Endothelial cell of umbilical vein (primary cell): Measurements from ENCODE around the gene RPP30. TPM values are rescaled to one million over a fixed set of nuclear protein-coding genes. Genes with fewer than 3 reads are reported as not detected.

Experiments
- BruUV-seq: library from RNA; stranded (reverse); fragments of 400-500 nt; replicated peaks from 2 replicates; lab custom pipeline; 2021; lab: Mats Ljungman, UMichigan
- CTCF ChIA-PET: fragments of 300-600, 350-600 bp; sonication (Branson Sonifier 250); formaldehyde crosslinking; loops from one replicate; lab custom pipeline; 2021; ENCODE audit warnings: antibody characterized with exemption, inconsistent platforms; lab: Charles Lee
- POLR2A ChIA-PET: fragments of 300-600, 350-600 bp; sonication (Branson Sonifier 250); formaldehyde crosslinking; loops from one replicate; lab custom pipeline; 2021; ENCODE audit warnings: antibody characterized with exemption, inconsistent platforms; lab: Charles Lee
- DNase-seq: peaks from one replicate; pipeline ENCODE4 v3.0.0-alpha.2; 2011; ENCODE audit warnings: low read depth, low spot score
- FAIRE-seq: peaks from 2 replicates; lab custom pipeline; 2011; peaks lifted over from hg19 to GRCh38; lab: Jason Lieb, UNC
- H2AFZ ChIP-seq: 2 replicates; pipeline ENCODE4 v1.6.0; 2012; ENCODE audit warnings: low read depth, low read length, control low read depth, inconsistent platforms
- H3K27ac ChIP-seq: 2 replicates; pipeline ENCODE4 v1.5.1; 2011; ENCODE audit warnings: low read depth, mild to moderate bottlenecking, control low read depth, low read length, moderate library complexity; ENCODE audit not compliant: insufficient read depth
- H3K27me3 ChIP-seq, 2 experiments: 2 replicates each; pipeline versions ENCODE4 v1.6.0 to v1.6.1; 2011; ENCODE audit warnings: low read length in 2 of 2, mixed read lengths in 1 of 2; ENCODE audit not compliant: control insufficient read depth in 2 of 2, insufficient read depth in 2 of 2
- H3K36me3 ChIP-seq, 2 experiments: 2 replicates in 1 of 2; 3 replicates in 1 of 2; pipeline ENCODE4 v1.5.1; 2011; ENCODE audit warnings: low read length in 2 of 2, mild to moderate bottlenecking in 1 of 2, moderate library complexity in 1 of 2; ENCODE audit not compliant: control insufficient read depth in 2 of 2, insufficient read depth in 2 of 2; ENCODE audit errors: extremely low read depth in 1 of 2
- H3K4me1 ChIP-seq: 3 replicates; pipeline ENCODE4 v1.5.1; 2011; ENCODE audit warnings: mild to moderate bottlenecking, low read length; ENCODE audit not compliant: control insufficient read depth, insufficient read depth; ENCODE audit errors: extremely low read depth
- H3K4me2 ChIP-seq: 2 replicates; pipeline ENCODE4 v1.6.1; 2011; ENCODE audit warnings: low read length, control low read depth, mixed read lengths; ENCODE audit not compliant: insufficient read depth
- H3K4me3 ChIP-seq, 3 experiments: fragments of 200-600 bp in 1 of 3; sonication (generic), shearing (Covaris generic) in 1 of 3; replicated peaks in 1 of 3; 2 replicates each; pipeline ENCODE4 v1.5.1; 2011 to 2016; ENCODE audit warnings: control low read depth in 3 of 3, low read length in 3 of 3, mild to moderate bottlenecking in 2 of 3, inconsistent platforms in 1 of 3, low read depth in 1 of 3, moderate library complexity in 1 of 3; ENCODE audit not compliant: insufficient read depth in 1 of 3
- H3K79me2 ChIP-seq: 2 replicates; pipeline ENCODE4 v1.6.0; 2012; ENCODE audit warnings: low read length, inconsistent platforms; ENCODE audit not compliant: control insufficient read depth, insufficient read depth
- H3K9ac ChIP-seq: replicated peaks from 2 replicates; pipeline ENCODE3; 2011; ENCODE audit warnings: low read length, control low read depth; ENCODE audit not compliant: insufficient read depth; ENCODE audit errors: extremely low read depth
- H3K9me1 ChIP-seq: replicated peaks from 3 replicates; pipeline ENCODE4 v1.6.0; 2011; ENCODE audit warnings: mild to moderate bottlenecking, low read length; ENCODE audit not compliant: control insufficient read depth, insufficient read depth; ENCODE audit errors: extremely low read depth
- H3K9me3 ChIP-seq: replicated peaks from 2 replicates; pipeline ENCODE4 v1.5.1; 2012; ENCODE audit warnings: low read length, inconsistent platforms; ENCODE audit not compliant: control insufficient read depth, insufficient read depth
- H4K20me1 ChIP-seq: replicated peaks from 2 replicates; pipeline ENCODE3; 2011; ENCODE audit warnings: mild to moderate bottlenecking, low read length; ENCODE audit not compliant: control insufficient read depth, insufficient read depth; ENCODE audit errors: extremely low read depth
- EZH2 ChIP-seq: IDR thresholded peaks from 2 replicates; pipeline ENCODE4 v1.6.1; 2012; ENCODE audit warnings: borderline replicate concordance, low read depth, mild to moderate bottlenecking, moderate library complexity, low read length, inconsistent platforms; ENCODE audit not compliant: severe bottlenecking
- FOS ChIP-seq: IDR thresholded peaks from 2 replicates; pipeline ENCODE4 v1.6.1; 2011; ENCODE audit warnings: mild to moderate bottlenecking, low read length, moderate library complexity, borderline replicate concordance; ENCODE audit not compliant: insufficient read depth
- GATA2 ChIP-seq: IDR thresholded peaks from 2 replicates; pipeline ENCODE4 v1.7.0; 2011; ENCODE audit warnings: low read depth, mild to moderate bottlenecking, moderate library complexity, mixed read lengths, low read length; ENCODE audit not compliant: insufficient read length, insufficient read depth
- JUN ChIP-seq: IDR thresholded peaks from 2 replicates; pipeline ENCODE4 v1.6.1; 2011; ENCODE audit warnings: borderline replicate concordance, low read depth; ENCODE audit not compliant: insufficient read length, insufficient read depth
- MAX ChIP-seq: IDR thresholded peaks from 2 replicates; pipeline ENCODE4 v1.6.1; 2011; ENCODE audit not compliant: insufficient read depth, insufficient read length
- MYC ChIP-seq: IDR thresholded peaks from one replicate; pipeline ENCODE4 v1.6.1; 2011; ENCODE audit warnings: mild to moderate bottlenecking, low read depth, low read length
- POLR2A ChIP-seq: IDR thresholded peaks from 2 replicates; pipeline ENCODE4 v1.6.1; 2012; ENCODE audit warnings: low read depth, mild to moderate bottlenecking, control low read depth, low read length
- POLR2AphosphoS5 ChIP-seq: IDR thresholded peaks from 2 replicates; pipeline ENCODE4 v1.6.1; 2012; ENCODE audit warnings: low read depth, mild to moderate bottlenecking, control low read depth, low read length, moderate library complexity; ENCODE audit not compliant: insufficient read depth
- dilution Hi-C: fragments of 300-500 bp; cut with MboI; formaldehyde crosslinking; loops from one replicate; pipeline ENCODE4 v1.15.0; 2019; ENCODE audit warnings: low sequenced_read_pairs; ENCODE audit not compliant: extremely low pct_ligation_motif_present
- intact Hi-C: fragments of 100-400 bp; cut with micrococcal nuclease; formaldehyde crosslinking; loops from one replicate; pipeline ENCODE4 v1.10.0; 2022
- polyA plus RNA-seq, 4 experiments: library from polyadenylated mRNA; depleted of rRNA in 3 of 4; stranded (reverse) in 3 of 4; unstranded in 1 of 4; fragments of >200 nt; gene quantifications; 2 replicates each; pipeline versions ENCODE4 v1.2.1 to v1.2.3, GENCODE V29; 2011 to 2012; ENCODE audit warnings: missing spikeins in 1 of 4
- total RNA-seq: library from RNA; stranded (reverse); gene quantifications from 2 replicates; pipeline ENCODE4 v1.2.3, GENCODE V29; 2021
- TF ChIP-seq, protein P1 (sequence below), 2 donors: IDR thresholded peaks; 1 replicate in 1 of 2; 2 replicates in 1 of 2; pipeline ENCODE4 v1.5.1; 2011; ENCODE audit warnings: low read length in 2 of 2, mild to moderate bottlenecking in 2 of 2, moderate library complexity in 2 of 2, control low read depth in 1 of 2, inconsistent platforms in 1 of 2, low read depth in 1 of 2; ENCODE audit not compliant: insufficient read depth in 1 of 2; ENCODE audit errors: extremely low read depth in 1 of 2

Gene RPP30
- total and polyA plus RNA-seq, 2 donors (not counting 3 experiments of a cell fraction or from before 2014, with no cell fraction given): 21.1 to 47.8 TPM

- Histone ChIP-seq H3K4me2 (no peak overlapping the region), H4K20me1 (no peaks in the 10 kb centered on the region), H3K4me3 (no peak overlapping the region), H3K4me1 (no peaks in the 10 kb centered on the region), H3K27me3 (peaks cover 4 to 17% of the 10 kb centered on the region in 2 experiments), H3K9me1 (no peaks in the 10 kb centered on the region), H3K36me3 (no peaks in the 10 kb centered on the region), H3K79me2 (no peaks in the 10 kb centered on the region), H3K9me3 (no peaks in the 10 kb centered on the region), H3K27ac (no peak overlapping the region), H3K9ac (no peak overlapping the region), H2AFZ (no peak overlapping the region)
- CTCF ChIA-PET: interaction anchor here (0.9 kb wide), 1 partner anchor 62 kb away, joined by 3 read pairs; no protein-coding TSS in a partner anchor
- dilution Hi-C loops (no loop called here), intact Hi-C loops (no loop called here)
- POLR2A ChIA-PET: no interaction called here
- DNase-seq (no peak), FAIRE-seq (no peak)
- BruUV-seq: no TSS peak
- TF ChIP-seq FOS (peak; percentile 48), JUN (no peak)
These were observed 21.6 kb upstream of the RPP30 start for GRCh38 chr10:90849956-90850749.

DNA sequence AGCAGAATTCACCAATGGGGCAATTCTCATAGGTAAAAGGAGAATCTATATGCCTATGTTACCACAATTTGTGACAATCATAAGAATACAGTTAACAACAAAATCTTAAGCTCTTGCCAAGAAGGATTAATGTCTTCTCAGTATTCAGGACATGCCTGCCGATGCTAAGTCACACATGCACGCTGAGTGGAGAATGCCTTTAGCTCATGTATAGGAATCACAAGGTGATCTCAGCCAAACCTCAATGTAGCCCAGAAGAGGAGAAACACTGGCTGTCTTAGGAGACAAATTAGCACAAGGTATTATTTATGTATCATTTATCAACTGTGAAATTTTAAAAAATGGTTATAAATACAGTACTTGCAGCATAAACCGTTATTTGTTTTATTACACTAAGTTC, 16.6 kb upstream of the RPP30 start:
- Histone ChIP-seq H3K9me3 (no peaks in the 10 kb centered on the region), H3K36me3 (no peaks in the 10 kb centered on the region), H3K27me3 (peaks cover 23 to 37% of the 10 kb centered on the region in 2 experiments), H3K9ac (no peak overlapping the region), H3K79me2 (no peaks in the 10 kb centered on the region), H3K4me2 (no peak overlapping the region), H3K9me1 (no peaks in the 10 kb centered on the region), H3K4me1 (peaks cover 18% of the 10 kb centered on the region), H4K20me1 (no peaks in the 10 kb centered on the region), H2AFZ (no peak overlapping the region), H3K27ac (no peak overlapping the region), H3K4me3 (no peak overlapping the region)
- DNase-seq (no peak), FAIRE-seq (no peak)
- no TSS peak for BruUV-seq
- ChIA-PET CTCF (interaction anchor here (1.2 to 1.9 kb wide), 2 partner anchors 10 to 25 kb away, joined by 3 to 7 read pairs; no protein-coding TSS in a partner anchor), POLR2A (no interaction called here)
- intact Hi-C loops: no loop called here
- dilution Hi-C loops: no loop called here
- TF ChIP-seq EZH2: no peak
- TF ChIP-seq GATA2: no peak
- no peak for TF ChIP-seq POLR2AphosphoS5
- TF ChIP-seq JUN: no peak
- no peak for TF ChIP-seq MAX
- TF ChIP-seq POLR2A: no peak
- no peak for TF ChIP-seq FOS
- TF ChIP-seq, protein P1, sequence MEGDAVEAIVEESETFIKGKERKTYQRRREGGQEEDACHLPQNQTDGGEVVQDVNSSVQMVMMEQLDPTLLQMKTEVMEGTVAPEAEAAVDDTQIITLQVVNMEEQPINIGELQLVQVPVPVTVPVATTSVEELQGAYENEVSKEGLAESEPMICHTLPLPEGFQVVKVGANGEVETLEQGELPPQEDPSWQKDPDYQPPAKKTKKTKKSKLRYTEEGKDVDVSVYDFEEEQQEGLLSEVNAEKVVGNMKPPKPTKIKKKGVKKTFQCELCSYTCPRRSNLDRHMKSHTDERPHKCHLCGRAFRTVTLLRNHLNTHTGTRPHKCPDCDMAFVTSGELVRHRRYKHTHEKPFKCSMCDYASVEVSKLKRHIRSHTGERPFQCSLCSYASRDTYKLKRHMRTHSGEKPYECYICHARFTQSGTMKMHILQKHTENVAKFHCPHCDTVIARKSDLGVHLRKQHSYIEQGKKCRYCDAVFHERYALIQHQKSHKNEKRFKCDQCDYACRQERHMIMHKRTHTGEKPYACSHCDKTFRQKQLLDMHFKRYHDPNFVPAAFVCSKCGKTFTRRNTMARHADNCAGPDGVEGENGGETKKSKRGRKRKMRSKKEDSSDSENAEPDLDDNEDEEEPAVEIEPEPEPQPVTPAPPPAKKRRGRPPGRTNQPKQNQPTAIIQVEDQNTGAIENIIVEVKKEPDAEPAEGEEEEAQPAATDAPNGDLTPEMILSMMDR (IDR thresholded peaks at IDR 0.05; ENCODE audit: extremely low read depth in 1 of 2, insufficient read depth in 1 of 2, low read depth in 1 of 2, low read length in 2 of 2): no peak
- no peak for TF ChIP-seq MYC
